ENCODE results near the gene PHKB.

- TF ChIP-seq POLR2A (IDR thresholded peaks at IDR 0.05; ENCODE audit: low read depth, low read length) (no peak), POLR2AphosphoS5 (IDR thresholded peaks at IDR 0.05; ENCODE audit: low read depth, low read length) (no peak), TAF1 (IDR thresholded peaks at IDR 0.05; ENCODE audit: low read depth, low read length) (no peak), SPI1 (IDR thresholded peaks at IDR 0.05; ENCODE audit: low read depth, low read length) (no peak), POU2F2 (IDR thresholded peaks at IDR 0.05; ENCODE audit: low read depth, low read length) (no peak)
Observed at GRCh38 chr16:47695756-47696155, 234.6 kb downstream of the PHKB start.

Measured in GM12891 (cell line).